ENCODE data around the gene SMIM28.
"Not testable (repeated sequence)": the region's sequence is repeated elsewhere in the genome, so short reads cannot be mapped to it uniquely, and the experiment has no call there.

SMIM28 gene

GRCh38 chr6:138377844-138378243 is at the start of gene SMIM28:
SMIM28 (plus strand) TSS chr6:138377905; CDS start chr6:138378073, 168 bp downstream.
- no peak for DNase-seq

GRCh38 chr6:138328210-138328609 is 49.5 kb upstream of the SMIM28 start:
- no peak for DNase-seq

- DNase-seq, result no peak
Measured at GRCh38 chr6:138330763-138331162, 46.9 kb upstream of the SMIM28 start.

GRCh38 chr6:138331444-138331843 is 46.3 kb upstream of the SMIM28 start:
- no peak for DNase-seq

- no peak for DNase-seq
Measured at GRCh38 chr6:138331984-138332383, 45.7 kb upstream of the SMIM28 start.

GRCh38 chr6:138334000-138334399 is 43.7 kb upstream of the SMIM28 start:
- no peak for DNase-seq

GRCh38 chr6:138334963-138335362 is 42.7 kb upstream of the SMIM28 start:
- no peak for DNase-seq

GRCh38 chr6:138336221-138336620 is 41.5 kb upstream of the SMIM28 start:
- DNase-seq, result no peak

- no peak for DNase-seq
Measured at GRCh38 chr6:138337076-138337475, 40.6 kb upstream of the SMIM28 start.

- no peak for DNase-seq
Measured at GRCh38 chr6:138339024-138339423, 38.7 kb upstream of the SMIM28 start.

- no peak for DNase-seq
Measured at GRCh38 chr6:138341176-138341575, 36.5 kb upstream of the SMIM28 start.

- no peak for DNase-seq
Measured at GRCh38 chr6:138343112-138343511, 34.6 kb upstream of the SMIM28 start.

- no peak for DNase-seq
Measured at GRCh38 chr6:138345565-138346285, 32.0 kb upstream of the SMIM28 start.

- no peak for DNase-seq
Measured at GRCh38 chr6:138346302-138347195, 31.2 kb upstream of the SMIM28 start.

- no peak for DNase-seq
Measured at GRCh38 chr6:138347864-138348263, 29.8 kb upstream of the SMIM28 start.

- no peak for DNase-seq
Measured at GRCh38 chr6:138349891-138350290, 27.8 kb upstream of the SMIM28 start.

- no peak for DNase-seq
Measured at GRCh38 chr6:138357928-138358327, 19.8 kb upstream of the SMIM28 start.

- DNase-seq, result not testable (repeated sequence)
Measured at GRCh38 chr6:138368684-138369083, 9.0 kb upstream of the SMIM28 start.

GRCh38 chr6:138370631-138371451 is 6.9 kb upstream of the SMIM28 start:
- DNase-seq, result no peak

GRCh38 chr6:138371452-138371711 is 6.3 kb upstream of the SMIM28 start:
- no peak for DNase-seq

GRCh38 chr6:138371720-138372119 is 6.0 kb upstream of the SMIM28 start:
- DNase-seq, result no peak

GRCh38 chr6:138372711-138373463 is 4.8 kb upstream of the SMIM28 start:
- DNase-seq, result peak in 2 of 6 experiments; percentile 7 to 12

GRCh38 chr6:138374230-138374629 is 3.5 kb upstream of the SMIM28 start:
- no peak for DNase-seq

All from stimulated activated naive CD4-positive, alpha-beta T cell (primary cell).